ENCODE results near the gene FAM13A. TPM values are rescaled to one million over a fixed set of nuclear protein-coding genes. Genes with fewer than 3 reads are reported as not detected.

Gene FAM13A
- total and polyA plus RNA-seq, 2 of the 4 experiments (the other 2 are of a cell fraction), result 13.1 to 22.0 TPM

- ChIA-PET CTCF (interaction anchor here (1.0 kb wide), 1 partner anchor 19 kb away, joined by 3 read pairs; no protein-coding TSS in a partner anchor), POLR2A (ENCODE audit: unreplicated experiment) (no interaction called here)
- dilution Hi-C loops (cut with HindIII; ENCODE audit: low sequenced_read_pairs, unreplicated experiment), result no loop called here
Measured at GRCh38 chr4:88802585-88803286, 254.2 kb downstream of the FAM13A start.

More at GRCh38 chr4:88802585-88803286, 254.2 kb downstream of the FAM13A start:
- Histone ChIP-seq H3K79me1 (ENCODE audit: low read depth in 1 of 2, low read length in 2 of 2) (peaks cover 10 to 17% of the 10 kb centered on the region in 2 experiments; a peak in 3 of 4 replicates), H2BK20ac (ENCODE audit: low read depth, low read length) (peak overlapping the region; percentile 85), H4K91ac (ENCODE audit: insufficient read depth, low read depth, low read length) (peak overlapping the region; percentile 65; the same call in 1 of the 2 replicates), H2BK15ac (ENCODE audit: low read depth, low read length) (peak overlapping the region; percentile 72; the same call in 1 of the 3 replicates), H3K36me3 (ENCODE audit: control insufficient read depth, insufficient read depth, low read length) (peaks cover 3% of the 10 kb centered on the region; the same call in 1 of the 2 replicates), H3K4ac (ENCODE audit: low read depth, low read length) (peak overlapping the region; percentile 54; the same call in 1 of the 2 replicates), H3K9me1 (ENCODE audit: insufficient read depth, low read length) (peaks cover 7% of the 10 kb centered on the region; the same call in 1 of the 2 replicates), H3K4me2 (ENCODE audit: low read depth, low read length) (no peak overlapping the region), H3K18ac (ENCODE audit: low read depth, low read length) (peak overlapping the region; percentile 68; the same call in 1 of the 2 replicates), H2AK9ac (replicated peaks; ENCODE audit: low read depth, low read length, poor library complexity) (peak overlapping the region; percentile 81), H2AK5ac (ENCODE audit: low read depth, low read length) (peak overlapping the region; percentile 66; the same call in 1 of the 2 replicates), H3K14ac (replicated peaks; ENCODE audit: low read depth, low read length) (peak overlapping the region; percentile 44; the same call in 1 of the 2 replicates), H2BK5ac (ENCODE audit: low read depth, low read length, poor library complexity, severe bottlenecking) (peak overlapping the region; percentile 61), H3K9me3 (ENCODE audit: control insufficient read depth, insufficient read depth, low read length) (no peaks in the 10 kb centered on the region), H2BK120ac (ENCODE audit: low read depth, low read length) (peak overlapping the region; percentile 58), H2AFZ (replicated peaks; ENCODE audit: low read length, poor library complexity) (peak overlapping the region; percentile 19), H3K56ac (ENCODE audit: extremely low read depth, insufficient read depth, low read length) (no peak overlapping the region), H3K4me1 (ENCODE audit: control insufficient read depth, insufficient read depth, low read length) (peaks cover 2% of the 10 kb centered on the region), H3K27ac (ENCODE audit: insufficient read depth, low read length) (peak overlapping the region; percentile 26; the same call in 1 of the 2 replicates), H4K20me1 (ENCODE audit: insufficient read depth, low read length) (0 out of 2 replicates have a peak, but pooled peaks cover 4% of the 10 kb centered on the region), H3K9ac (ENCODE audit: low read depth, low read length) (no peak overlapping the region), H3K4me3 (ENCODE audit: insufficient read depth, low read depth, low read length) (no peak overlapping the region), H3K23ac (ENCODE audit: low read depth, low read length) (no peak overlapping the region), H4K5ac (ENCODE audit: low read depth, low read length) (peak overlapping the region; percentile 59; the same call in 1 of the 2 replicates), H4K8ac (ENCODE audit: low read depth in 2 of 2, low read length in 2 of 2) (peak overlapping the region; percentile 66 to 77; a peak in 3 of 4 replicates), H3K27me3 (ENCODE audit: control insufficient read depth, insufficient read depth, low read length) (no peaks in the 10 kb centered on the region)
- peak; percentile 10 for ATAC-seq (ENCODE audit: low read depth)
- whole genome bisulfite sequencing, 2 experiments (ENCODE audit: extremely low coverage in 2 of 2, insufficient read length in 1 of 2), result 100% methylated on average over 3 of the region's 8 CpGs; no CpG with 5 or more reads in 1 of the 2 experiments
- in situ Hi-C loops (cut with MboI; ENCODE audit: low sequenced_read_pairs), result loop anchor here (25.0 kb wide), 1 partner anchor 265 kb away; no protein-coding TSS in a partner anchor
- DNase-seq, result peak; percentile 34
- no TSS peak for BruUV-seq (replicated peaks)
- TF ChIP-seq BHLHE40 (IDR thresholded peaks at IDR 0.05; ENCODE audit: low read depth, low read length) (no peak), RAD21 (IDR thresholded peaks at IDR 0.05; ENCODE audit: low read length) (0 out of 2 replicates have a peak, but pooled peaks have one; percentile 3), USF2 (IDR thresholded peaks at IDR 0.05; ENCODE audit: low read depth, low read length) (no peak)
- TF ChIP-seq, protein P1, sequence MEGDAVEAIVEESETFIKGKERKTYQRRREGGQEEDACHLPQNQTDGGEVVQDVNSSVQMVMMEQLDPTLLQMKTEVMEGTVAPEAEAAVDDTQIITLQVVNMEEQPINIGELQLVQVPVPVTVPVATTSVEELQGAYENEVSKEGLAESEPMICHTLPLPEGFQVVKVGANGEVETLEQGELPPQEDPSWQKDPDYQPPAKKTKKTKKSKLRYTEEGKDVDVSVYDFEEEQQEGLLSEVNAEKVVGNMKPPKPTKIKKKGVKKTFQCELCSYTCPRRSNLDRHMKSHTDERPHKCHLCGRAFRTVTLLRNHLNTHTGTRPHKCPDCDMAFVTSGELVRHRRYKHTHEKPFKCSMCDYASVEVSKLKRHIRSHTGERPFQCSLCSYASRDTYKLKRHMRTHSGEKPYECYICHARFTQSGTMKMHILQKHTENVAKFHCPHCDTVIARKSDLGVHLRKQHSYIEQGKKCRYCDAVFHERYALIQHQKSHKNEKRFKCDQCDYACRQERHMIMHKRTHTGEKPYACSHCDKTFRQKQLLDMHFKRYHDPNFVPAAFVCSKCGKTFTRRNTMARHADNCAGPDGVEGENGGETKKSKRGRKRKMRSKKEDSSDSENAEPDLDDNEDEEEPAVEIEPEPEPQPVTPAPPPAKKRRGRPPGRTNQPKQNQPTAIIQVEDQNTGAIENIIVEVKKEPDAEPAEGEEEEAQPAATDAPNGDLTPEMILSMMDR (conservative IDR thresholded peaks at IDR 0.05; ENCODE audit: low read depth, low read length), result no peak
- intact Hi-C loops (cut with micrococcal nuclease), result no loop called here

Data from IMR-90 (cell line).